ENCODE data around the gene RTL1. TPM values are rescaled to one million over a fixed set of nuclear protein-coding genes. Genes with fewer than 3 reads are reported as not detected.

RTL1 gene
- total and polyA plus RNA-seq, 2 of the 8 experiments (the other 6 are each of a cell fraction or from before 2014, with no cell fraction given), result not detected

GRCh38 chr14:100861188-100861936, 42.2 kb downstream of the RTL1 start:
- Histone ChIP-seq H2BK120ac (replicated peaks; ENCODE audit: low read depth, low read length) (no peak overlapping the region), H2AFZ (ENCODE audit: low read length) (no peak overlapping the region), H3K36me3 (ENCODE audit: control insufficient read depth in 2 of 4, insufficient read depth in 4 of 4, low read length in 3 of 4) (no peaks in the 10 kb centered on the region), H2BK5ac (ENCODE audit: low read depth, low read length) (no peak overlapping the region), H4K91ac (replicated peaks; ENCODE audit: insufficient read length, low read length) (no peak overlapping the region), H3K4me1 (replicated peaks in 1 of 4; ENCODE audit: control insufficient read depth in 3 of 4, insufficient read depth in 4 of 4, low read length in 3 of 4) (no peaks in the 10 kb centered on the region; a peak in 2 of 7 replicates), H3K4me2 (ENCODE audit: insufficient read depth in 1 of 2, low read depth in 2 of 2, low read length in 2 of 2) (no peak overlapping the region), H3K79me2 (ENCODE audit: control insufficient read depth in 1 of 2, insufficient read depth in 2 of 2, low read length in 2 of 2) (no peaks in the 10 kb centered on the region), H3K14ac (ENCODE audit: insufficient read length) (no peak overlapping the region), H3K9me3 (ENCODE audit: insufficient read depth in 2 of 2, low read depth in 1 of 2, low read length in 1 of 2) (peaks cover 7 to 14% of the 10 kb centered on the region in 2 experiments; a peak in 3 of 4 replicates), H3K23me2 (ENCODE audit: low read depth, low read length) (peaks cover 3% of the 10 kb centered on the region; the same call in 1 of the 2 replicates), H3K4me3 (ENCODE audit: extremely low read depth in 1 of 4, insufficient read depth in 2 of 4, low read depth in 3 of 4, low read length in 4 of 4) (no peak overlapping the region), H2BK12ac (ENCODE audit: low read depth, low read length) (no peak overlapping the region), H2BK20ac (ENCODE audit: low read length) (no peak overlapping the region), H4K5ac (ENCODE audit: insufficient read length, low read depth, low read length) (no peak overlapping the region), H2AK5ac (ENCODE audit: low read depth, low read length) (no peak overlapping the region), H3K27ac (ENCODE audit: low read depth, low read length) (no peak overlapping the region), H2BK15ac (ENCODE audit: low read length) (no peak overlapping the region), H3K4ac (replicated peaks; ENCODE audit: insufficient read length, low read depth, low read length) (no peak overlapping the region), H3K56ac (replicated peaks; ENCODE audit: insufficient read length, low read depth, low read length) (no peak overlapping the region), H3K27me3 (replicated peaks in 1 of 4; ENCODE audit: control insufficient read depth in 3 of 4, extremely low read depth in 1 of 4, insufficient read depth in 3 of 4, low read length in 3 of 4) (no peaks in the 10 kb centered on the region), H4K8ac (ENCODE audit: extremely low read depth, insufficient read depth, low read length) (peak overlapping the region; percentile 10; the same call in 1 of the 2 replicates), H3K9ac (replicated peaks in 1 of 4; ENCODE audit: extremely low read depth in 1 of 4, low read depth in 3 of 4, low read length in 3 of 4) (no peak overlapping the region), H3K23ac (ENCODE audit: insufficient read length) (no peak overlapping the region), H3K18ac (ENCODE audit: extremely low read depth, low read length) (no peak overlapping the region), H3K79me1 (ENCODE audit: low read depth, low read length) (no peaks in the 10 kb centered on the region), H4K20me1 (replicated peaks in 1 of 2; ENCODE audit: control insufficient read depth in 1 of 2, insufficient read depth in 2 of 2, low read length in 2 of 2) (no peaks in the 10 kb centered on the region)
- DNase-seq (ENCODE audit: low read depth in 1 of 2, low spot score in 2 of 2), result no peak
- no peak for FAIRE-seq
- ChIA-PET POLR2A (ENCODE audit: partially characterized antibody) (no interaction called here), CTCF (ENCODE audit: partially characterized antibody) (interaction anchor here (1.0 to 2.3 kb wide), 2 partner anchors 10 to 40 kb away, joined by 3 to 6 read pairs; no protein-coding TSS in a partner anchor)
- 96% methylated on average over 12 of the region's 16 CpGs; no CpG with 5 or more reads in 1 of the 2 experiments for WGBS, 2 experiments (ENCODE audit: extremely low coverage in 1 of 2, insufficient coverage in 1 of 2, insufficient read length in 1 of 2, insufficient replicate concordance in 2 of 2, low coverage in 1 of 2, low lambda C conversion rate in 2 of 2, missing lambda C conversion rate in 1 of 2)
- TF ChIP-seq SRF (IDR thresholded peaks at IDR 0.05; ENCODE audit: low read depth, low read length) (no peak), KDM1A (IDR thresholded peaks at IDR 0.05; ENCODE audit: borderline replicate concordance, low read length) (no peak), SAP30 (IDR thresholded peaks at IDR 0.05; ENCODE audit: insufficient read depth, insufficient replicate concordance, low read length) (no peak), RBBP5 (IDR thresholded peaks at IDR 0.05; ENCODE audit: borderline replicate concordance, low read depth, low read length) (no peak), CTBP2 (IDR thresholded peaks at IDR 0.05; ENCODE audit: borderline replicate concordance, insufficient read depth, insufficient read length, low read length) (no peak), RAD21 (IDR thresholded peaks at IDR 0.05 in 1 of 2, conservative IDR thresholded peaks at IDR 0.05 in 1 of 2; ENCODE audit: low read depth in 2 of 2, low read length in 2 of 2) (no peak), CHD1 (IDR thresholded peaks at IDR 0.05; ENCODE audit: low read depth, low read length) (no peak), JUN (IDR thresholded peaks at IDR 0.05; ENCODE audit: low read depth, low read length) (no peak), ASH2L (IDR thresholded peaks at IDR 0.05; ENCODE audit: low read length) (no peak), TBP (IDR thresholded peaks at IDR 0.05; ENCODE audit: low read depth, low read length) (no peak), ATF3 (IDR thresholded peaks at IDR 0.05; ENCODE audit: insufficient read depth, low read depth, low read length) (no peak), CBX5 (IDR thresholded peaks at IDR 0.05; ENCODE audit: low read depth, low read length) (no peak)

Data from H1 (cell line).